Cortex of kidney (tissue), 1 donor: ENCODE measurements around the gene AZI2.

Experiments used
- DNase-seq: peaks from one replicate; lab custom pipeline; 2025; lab: John Stamatoyannopoulos, UW

Gene AZI2

DNA sequence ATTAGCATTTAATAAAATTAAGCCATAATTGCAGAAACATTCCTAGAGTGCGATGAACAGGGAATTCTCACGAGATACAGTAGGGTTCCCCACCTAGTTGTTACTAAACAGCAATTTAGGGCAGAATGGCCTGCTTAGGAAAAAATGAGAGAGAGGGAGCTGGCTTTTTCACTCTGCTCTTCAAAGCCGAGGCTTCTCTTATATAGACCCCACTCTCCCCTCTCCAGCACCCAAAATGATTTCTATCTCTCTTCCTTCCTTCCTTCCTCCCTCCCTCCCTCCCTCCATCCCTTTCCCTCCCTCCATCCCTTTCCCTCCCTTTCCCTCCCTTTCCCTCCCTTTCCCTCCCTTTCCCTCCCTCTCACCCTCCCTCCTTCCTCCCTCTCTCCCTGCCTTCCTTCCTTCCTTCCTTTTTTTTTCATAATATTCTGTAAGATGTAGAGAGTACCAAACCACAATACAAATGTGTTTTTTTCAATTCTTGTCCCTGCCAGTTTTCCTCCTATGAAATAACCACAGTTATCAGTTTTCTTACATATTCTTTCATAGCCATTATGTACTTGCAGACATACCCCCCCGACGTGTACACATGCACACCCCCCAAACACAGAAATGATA is 48.2 kb downstream of the AZI2 start:
- DNase-seq, result no peak

DNA sequence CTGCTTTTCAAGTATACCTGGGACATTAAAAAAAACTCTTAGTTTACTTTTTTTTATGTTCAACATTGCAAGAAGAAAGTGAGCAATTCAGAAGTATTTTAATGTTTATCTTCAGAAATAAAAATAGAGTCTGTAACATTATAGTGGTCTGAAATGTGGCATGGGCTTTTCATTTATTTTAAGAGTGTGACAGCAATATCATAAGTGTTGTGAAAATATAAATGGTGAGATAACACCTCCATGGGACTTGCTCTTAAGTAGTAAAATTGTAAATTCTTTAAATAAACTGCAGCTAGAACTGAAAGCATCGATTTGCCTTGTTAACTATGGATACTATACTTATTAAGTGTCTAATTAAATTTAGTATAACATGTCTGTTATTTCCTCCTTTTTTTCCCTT is 48.9 kb downstream of the AZI2 start:
- no peak for DNase-seq

DNA sequence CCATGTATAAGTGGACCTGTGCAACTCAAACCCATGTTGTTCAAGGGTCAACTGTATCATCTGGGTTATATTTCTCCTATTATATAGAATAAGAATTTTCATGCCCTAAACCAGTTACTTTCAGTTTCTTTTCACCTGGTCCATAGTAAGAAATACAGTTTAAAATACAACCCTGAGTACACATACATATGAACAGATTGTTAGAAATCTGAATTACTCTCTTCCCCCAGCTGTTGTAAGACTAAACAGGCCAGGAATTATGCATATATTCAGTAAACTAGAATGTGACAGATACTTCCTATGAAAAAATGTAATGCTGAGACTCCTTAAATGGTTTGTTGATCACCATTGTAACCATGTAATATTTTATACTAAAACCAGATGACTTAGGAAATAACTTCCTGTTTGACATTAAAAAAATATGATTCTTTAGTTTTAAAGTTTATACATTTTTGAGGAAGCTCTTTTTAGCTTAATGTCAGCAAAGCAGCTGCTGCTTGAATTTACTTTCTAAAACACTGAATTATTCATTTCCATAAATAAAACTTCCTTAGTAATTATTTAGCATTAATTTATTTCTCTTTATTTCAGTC is 52.6 kb downstream of the AZI2 start:
- no peak for DNase-seq

DNA sequence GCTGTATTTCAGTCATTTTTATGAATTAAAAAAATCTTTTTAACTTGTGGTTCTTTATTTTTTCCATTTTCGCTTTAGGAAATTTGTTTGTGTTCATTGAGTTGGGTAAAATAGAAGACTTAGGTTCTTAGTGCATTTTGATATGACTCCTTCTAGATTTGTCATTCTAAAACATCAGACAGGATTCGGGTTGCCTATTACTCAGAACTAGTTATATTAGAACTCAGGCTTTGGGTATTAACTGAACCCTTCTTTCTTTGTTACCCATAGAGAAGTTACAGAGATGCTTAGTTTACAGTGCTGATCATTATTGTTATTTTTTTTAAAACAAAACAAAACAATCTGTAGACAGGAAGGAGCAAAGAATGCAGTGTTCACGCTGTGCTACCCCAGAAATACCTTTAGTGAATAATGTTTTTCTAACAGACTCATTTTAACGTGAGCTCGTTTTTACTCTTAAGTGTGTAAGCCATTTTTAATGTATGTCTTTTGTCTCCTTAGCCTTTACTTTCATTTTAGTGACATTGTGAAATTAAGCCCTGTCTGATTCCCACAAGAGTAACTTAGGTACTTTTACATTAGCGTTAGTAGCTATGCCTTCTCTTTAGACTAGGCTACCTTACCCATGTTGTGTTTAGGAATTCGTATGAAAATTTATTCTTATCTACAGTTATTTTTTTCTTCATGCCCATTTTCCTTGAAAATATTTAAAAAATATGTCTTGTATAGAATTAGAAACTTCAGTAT is 53.8 kb downstream of the AZI2 start:
- DNase-seq, result no peak

DNA sequence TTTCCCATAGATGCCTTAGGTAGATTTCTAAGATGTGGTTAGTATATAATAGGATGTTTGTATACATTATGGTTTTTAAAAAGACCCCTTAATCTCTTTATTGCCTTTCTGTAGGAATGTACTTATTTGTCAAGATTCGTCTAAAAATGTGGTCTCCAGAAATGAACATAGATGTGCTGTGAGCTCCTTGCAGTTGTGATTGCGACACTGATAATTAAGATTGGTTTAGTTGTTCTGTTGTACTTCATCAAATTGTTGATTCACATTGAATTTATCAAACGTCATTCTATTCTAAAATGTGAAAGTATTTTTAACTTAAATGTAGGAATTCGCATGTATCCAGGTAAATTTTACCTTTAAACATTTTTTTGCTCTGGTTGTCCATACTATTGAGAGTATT is 56.0 kb downstream of the AZI2 start:
- DNase-seq, result no peak

DNA sequence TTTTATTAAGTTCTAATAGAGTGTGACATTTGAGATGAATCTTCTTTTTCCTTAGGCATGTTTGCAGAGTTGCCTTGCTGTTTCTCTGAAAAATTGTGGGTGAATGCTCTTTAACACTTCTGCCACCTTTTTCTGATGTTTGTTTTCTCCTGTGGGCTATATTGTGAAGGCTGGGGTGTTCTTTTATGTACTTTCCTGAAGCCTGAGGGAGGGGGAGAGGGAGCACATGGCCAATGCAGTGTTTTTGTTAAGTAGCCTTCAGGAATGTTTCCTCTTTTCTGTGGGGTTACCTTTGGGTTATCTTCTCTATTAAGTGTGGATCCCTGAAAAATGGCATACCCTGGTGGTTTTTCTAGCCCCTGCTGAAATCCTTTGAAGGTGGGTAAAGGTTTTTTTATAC is 57.0 kb downstream of the AZI2 start:
- no peak for DNase-seq

DNA sequence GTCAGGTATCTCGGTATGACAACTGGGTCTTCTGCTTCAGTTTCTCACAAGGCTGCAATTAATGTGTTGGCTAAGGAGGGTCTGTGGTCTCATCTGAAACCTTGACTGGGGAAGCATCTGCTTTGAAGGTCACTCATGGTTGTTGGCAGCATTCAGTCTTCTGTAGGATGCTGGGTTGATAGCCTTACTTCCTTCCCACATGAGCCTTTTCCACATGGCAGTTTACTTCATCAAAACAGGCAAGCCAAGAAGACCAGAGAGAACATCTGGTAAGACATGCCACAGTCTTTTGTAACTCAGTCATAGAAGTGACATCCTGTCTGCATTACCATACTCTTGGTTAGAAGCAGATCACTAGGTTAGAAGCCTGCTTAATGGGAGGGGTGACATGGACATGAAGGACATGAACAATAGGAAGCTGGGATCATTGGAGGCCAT is 57.7 kb downstream of the AZI2 start:
- no peak for DNase-seq

DNA sequence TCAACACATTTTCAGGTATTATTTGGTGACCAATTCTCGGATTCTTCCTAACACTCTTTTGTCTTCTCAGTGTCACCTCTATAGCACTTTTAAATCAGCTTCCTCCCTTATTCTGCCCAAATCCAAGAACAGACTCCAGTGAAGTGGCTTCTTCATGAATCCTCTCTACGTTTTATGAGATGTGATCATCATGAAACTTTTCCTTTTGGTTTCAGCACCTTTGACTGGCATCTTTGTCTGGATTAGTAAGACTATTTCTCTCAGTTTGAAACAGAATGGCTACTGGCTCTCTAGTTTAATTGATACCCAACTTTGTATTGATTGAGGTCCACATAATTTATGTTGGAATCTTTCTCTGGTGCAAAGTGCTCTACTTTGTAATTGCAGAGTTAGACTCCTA is 61.6 kb downstream of the AZI2 start:
- DNase-seq, result no peak

DNA sequence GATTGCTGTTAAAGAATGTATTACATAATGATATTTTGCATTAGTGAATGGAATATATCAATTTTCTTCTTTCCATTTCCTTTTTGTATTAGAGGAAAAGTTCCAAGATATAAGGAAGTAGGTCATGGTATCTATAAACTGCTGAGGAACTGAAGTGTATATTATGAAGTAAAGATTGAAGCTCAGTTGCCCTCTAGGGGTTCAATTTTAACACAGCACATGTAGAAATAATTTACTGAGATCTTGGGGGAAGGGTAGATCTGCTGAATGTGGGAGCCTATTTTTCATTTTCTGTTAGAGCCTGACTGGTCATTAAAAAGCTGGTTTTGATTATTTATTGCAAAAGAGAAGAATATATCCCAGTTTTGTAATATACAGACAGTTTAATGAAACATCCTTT is 62.0 kb downstream of the AZI2 start:
- DNase-seq, result no peak

DNA sequence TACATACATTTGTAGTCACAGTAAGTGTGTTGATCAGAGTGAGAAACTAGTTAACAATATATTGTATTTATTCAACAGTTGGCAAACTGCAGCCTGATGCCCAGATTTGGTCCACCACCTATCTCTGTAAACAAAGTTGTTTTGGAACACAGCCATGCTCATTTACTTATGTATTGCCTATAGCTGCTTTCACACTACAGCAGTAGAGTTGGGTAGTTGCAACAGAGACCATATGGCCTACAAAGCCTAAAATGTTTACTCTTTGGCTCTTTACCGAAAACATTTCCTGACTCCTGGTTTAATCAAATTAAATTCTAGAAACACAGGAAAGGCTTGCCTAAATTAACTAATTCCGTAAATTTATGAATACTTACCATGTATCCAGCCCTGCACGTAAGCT is 67.8 kb downstream of the AZI2 start:
- DNase-seq, result no peak

DNA sequence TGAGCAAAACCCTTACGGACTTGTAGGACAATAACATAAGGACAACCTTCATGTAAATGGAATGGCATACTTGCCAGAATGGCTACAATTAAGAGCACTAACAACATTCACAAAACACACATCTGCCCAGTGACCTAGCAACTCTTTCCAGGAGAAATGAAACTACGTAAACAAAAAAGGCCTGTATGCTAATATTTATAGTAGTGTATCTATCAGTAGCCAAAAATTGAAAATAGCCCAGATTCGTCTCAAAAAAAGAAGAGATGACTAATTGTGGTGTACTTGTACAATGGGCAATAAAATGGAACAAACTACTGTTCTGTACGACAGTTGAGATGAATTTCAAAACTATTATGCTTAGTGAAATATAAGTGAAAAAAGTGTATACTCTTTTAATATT is 68.9 kb downstream of the AZI2 start:
- no peak for DNase-seq

DNA sequence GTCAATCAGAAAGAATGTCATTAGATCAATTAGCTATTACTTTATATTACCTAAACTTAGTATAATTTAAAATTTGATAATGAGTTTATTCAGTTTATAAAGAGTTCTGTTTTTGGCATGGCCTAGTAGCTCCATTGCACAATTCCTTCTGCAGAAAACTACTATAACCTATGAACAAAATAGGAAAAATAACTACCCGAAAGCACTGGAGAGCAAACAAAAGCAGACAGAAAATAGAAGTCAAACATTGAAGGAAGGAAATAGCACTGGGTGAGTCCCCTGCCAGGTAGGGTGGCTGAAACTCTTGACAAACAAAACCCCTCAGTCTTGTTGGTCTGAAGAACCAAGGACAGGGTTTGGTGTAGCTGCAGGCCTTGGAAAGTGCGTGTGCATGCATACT is 69.7 kb downstream of the AZI2 start:
- DNase-seq, result no peak

DNA sequence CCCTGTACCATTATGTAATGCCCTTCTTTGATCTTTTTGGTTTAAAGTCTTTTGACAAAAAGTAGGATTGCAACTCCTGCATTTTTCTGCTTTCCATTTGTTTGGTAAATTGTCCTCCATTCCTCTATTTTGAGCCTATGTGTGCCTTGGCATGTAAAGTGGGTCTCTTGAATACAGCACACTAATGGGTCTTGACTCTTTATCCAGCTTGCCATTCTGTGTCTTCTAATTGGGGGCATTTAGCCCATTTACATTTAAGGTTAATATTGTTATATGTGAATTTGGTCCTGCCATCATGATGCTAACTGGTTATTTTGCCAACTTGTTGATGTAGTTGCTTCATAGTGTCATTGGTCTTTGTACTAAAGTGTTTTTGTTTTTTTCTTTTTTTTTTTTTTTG is 74.8 kb downstream of the AZI2 start:
- DNase-seq, result no peak
